GM06990 (cell line): ENCODE measurements around the gene CARD11.
A peak's percentile ranks its signal among the peaks of the same experiment; 100 is the strongest.

Experiments
- DNase-seq: peaks from one replicate; pipeline ENCODE4 v3.0.0-alpha.2; 2011; ENCODE audit not compliant: insufficient read length; ENCODE audit errors: extremely low read depth
- H3K27me3 ChIP-seq: replicated peaks from 2 replicates; pipeline ENCODE4 v1.6.0; 2011; ENCODE audit warnings: low read length; ENCODE audit not compliant: control insufficient read depth, insufficient read depth
- H3K36me3 ChIP-seq: 2 replicates; pipeline ENCODE4 v1.5.1; 2011; ENCODE audit warnings: low read length; ENCODE audit not compliant: control insufficient read depth, insufficient read depth
- H3K4me3 ChIP-seq: replicated peaks from 2 replicates; pipeline ENCODE4 v1.5.1; 2011; ENCODE audit warnings: low read depth, mild to moderate bottlenecking, control low read depth, low read length
- CTCF ChIP-seq: IDR thresholded peaks from 2 replicates; pipeline ENCODE4 v1.5.1; 2011; ENCODE audit warnings: low read length, control low read depth, mild to moderate bottlenecking, inconsistent platforms; ENCODE audit not compliant: insufficient read depth, poor library complexity, severe bottlenecking

Gene CARD11

GRCh38 chr7:3043544-3044371, at the start of gene CARD11:
Gene CARD11, minus strand, starts transcription at chr7:3043867. Its CDS starts 85,361 bp downstream, at chr7:2958506.
- H3K4me3 ChIP-seq: peak within 1 kb of the TSS; percentile 83

GRCh38 chr7:3092468-3092867, 48.8 kb upstream of the CARD11 start:
- H3K36me3 ChIP-seq: no peaks in the 10 kb centered on the region
- H3K27me3 ChIP-seq: no peaks in the 10 kb centered on the region
- no peak overlapping the region for H3K4me3 ChIP-seq
- no peak for TF ChIP-seq CTCF
- peak; percentile 78 for DNase-seq

More at GRCh38 chr7:3043544-3044371, at the start of gene CARD11:
- peak; percentile 67 for DNase-seq
- peaks cover 2% of the 10 kb centered on the region; the same call in 1 of the 2 replicates for H3K36me3 ChIP-seq
- H3K27me3 ChIP-seq: no peaks in the 10 kb centered on the region
- TF ChIP-seq CTCF: no peak

GRCh38 chr7:3091631-3092030, 48.0 kb upstream of the CARD11 start:
- Histone ChIP-seq H3K27me3 (no peaks in the 10 kb centered on the region), H3K4me3 (no peak overlapping the region), H3K36me3 (no peaks in the 10 kb centered on the region)
- no peak for DNase-seq
- TF ChIP-seq CTCF: no peak

GRCh38 chr7:3089493-3089892, 45.8 kb upstream of the CARD11 start:
- DNase-seq: no peak
- no peaks in the 10 kb centered on the region for H3K36me3 ChIP-seq
- TF ChIP-seq CTCF: peak; percentile 55
- no peaks in the 10 kb centered on the region for H3K27me3 ChIP-seq
- H3K4me3 ChIP-seq: no peak overlapping the region

- no peak for TF ChIP-seq CTCF
- 0 out of 2 replicates have a peak, but pooled peaks cover 1% of the 10 kb centered on the region for H3K27me3 ChIP-seq
- DNase-seq: no peak
- no peaks in the 10 kb centered on the region for H3K36me3 ChIP-seq
- no peak overlapping the region for H3K4me3 ChIP-seq
These were observed 43.6 kb upstream of the CARD11 start for GRCh38 chr7:3087243-3087755.
